Breast epithelium (tissue), 3 donors: ENCODE measurements around the gene ADGRV1.

Source experiments
- CTCF ChIP-seq, 3 donors: fragments of 450-650 bp; IDR thresholded peaks; one replicate each; pipeline ENCODE4 v1.5.1; 2016 to 2017; ENCODE audit warnings: antibody characterized with exemption in 3 of 3, mild to moderate bottlenecking in 3 of 3, moderate library complexity in 3 of 3
- POLR2A ChIP-seq: fragments of 450-650 bp; IDR thresholded peaks from one replicate; pipeline ENCODE4 v1.6.1; 2016; ENCODE audit warnings: antibody characterized with exemption, mild to moderate bottlenecking, moderate library complexity
- POLR2AphosphoS5 ChIP-seq, 3 donors: sonication (generic); formaldehyde crosslinking; IDR thresholded peaks; one replicate each; pipeline ENCODE4 v1.6.1; 2017; ENCODE audit warnings: antibody characterized with exemption in 3 of 3

GRCh38 chr5:91206103-91206502 lies 647.5 kb downstream of the ADGRV1 start:
- TF ChIP-seq POLR2A (no peak), CTCF (IDR thresholded peaks at IDR 0.05) (no peak), POLR2AphosphoS5 (IDR thresholded peaks at IDR 0.05) (no peak)
